Panc1 (cell line): Measurements from ENCODE around the gene ZNF81.

Experiments used
- CTCF ChIP-seq: fragments of 450-650 bp; IDR thresholded peaks from 2 replicates; pipeline ENCODE4 v1.5.1; 2017; ENCODE audit warnings: mild to moderate bottlenecking
- TCF7L2 ChIP-seq: IDR thresholded peaks from 2 replicates; pipeline ENCODE4 v1.6.1; 2011; ENCODE audit warnings: mild to moderate bottlenecking, low read depth, low read length, inconsistent platforms
- TF ChIP-seq, protein P1 (sequence below), 2 experiments: IDR thresholded peaks; 2 replicates each; pipeline ENCODE4 v1.6.1; 2011 to 2012; ENCODE audit warnings: low read depth in 2 of 2, control low read depth in 1 of 2, low read length in 1 of 2, mild to moderate bottlenecking in 1 of 2, moderate library complexity in 1 of 2; ENCODE audit not compliant: insufficient read depth in 1 of 2

DNA sequence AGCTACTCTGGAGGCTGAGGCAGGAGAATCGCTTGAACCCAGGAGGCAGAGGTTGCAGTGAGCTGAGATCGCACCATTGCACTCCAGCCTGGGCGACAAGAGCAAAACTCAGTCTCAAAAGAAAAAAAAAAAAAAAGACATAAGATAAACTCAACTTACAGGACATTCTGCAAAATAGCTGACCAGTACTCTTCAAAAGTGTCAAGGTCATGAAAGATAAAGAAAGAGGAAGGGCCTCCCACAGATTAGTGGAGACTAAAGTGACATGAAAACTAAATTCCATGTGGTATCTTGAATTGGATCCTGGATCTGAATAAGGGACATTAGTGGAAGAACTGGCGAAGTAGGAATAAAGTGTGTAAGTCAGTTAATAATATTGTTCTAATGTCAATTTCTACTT, 103.7 kb downstream of the ZNF81 start:
- TF ChIP-seq CTCF, result no peak
- TF ChIP-seq, protein P1, sequence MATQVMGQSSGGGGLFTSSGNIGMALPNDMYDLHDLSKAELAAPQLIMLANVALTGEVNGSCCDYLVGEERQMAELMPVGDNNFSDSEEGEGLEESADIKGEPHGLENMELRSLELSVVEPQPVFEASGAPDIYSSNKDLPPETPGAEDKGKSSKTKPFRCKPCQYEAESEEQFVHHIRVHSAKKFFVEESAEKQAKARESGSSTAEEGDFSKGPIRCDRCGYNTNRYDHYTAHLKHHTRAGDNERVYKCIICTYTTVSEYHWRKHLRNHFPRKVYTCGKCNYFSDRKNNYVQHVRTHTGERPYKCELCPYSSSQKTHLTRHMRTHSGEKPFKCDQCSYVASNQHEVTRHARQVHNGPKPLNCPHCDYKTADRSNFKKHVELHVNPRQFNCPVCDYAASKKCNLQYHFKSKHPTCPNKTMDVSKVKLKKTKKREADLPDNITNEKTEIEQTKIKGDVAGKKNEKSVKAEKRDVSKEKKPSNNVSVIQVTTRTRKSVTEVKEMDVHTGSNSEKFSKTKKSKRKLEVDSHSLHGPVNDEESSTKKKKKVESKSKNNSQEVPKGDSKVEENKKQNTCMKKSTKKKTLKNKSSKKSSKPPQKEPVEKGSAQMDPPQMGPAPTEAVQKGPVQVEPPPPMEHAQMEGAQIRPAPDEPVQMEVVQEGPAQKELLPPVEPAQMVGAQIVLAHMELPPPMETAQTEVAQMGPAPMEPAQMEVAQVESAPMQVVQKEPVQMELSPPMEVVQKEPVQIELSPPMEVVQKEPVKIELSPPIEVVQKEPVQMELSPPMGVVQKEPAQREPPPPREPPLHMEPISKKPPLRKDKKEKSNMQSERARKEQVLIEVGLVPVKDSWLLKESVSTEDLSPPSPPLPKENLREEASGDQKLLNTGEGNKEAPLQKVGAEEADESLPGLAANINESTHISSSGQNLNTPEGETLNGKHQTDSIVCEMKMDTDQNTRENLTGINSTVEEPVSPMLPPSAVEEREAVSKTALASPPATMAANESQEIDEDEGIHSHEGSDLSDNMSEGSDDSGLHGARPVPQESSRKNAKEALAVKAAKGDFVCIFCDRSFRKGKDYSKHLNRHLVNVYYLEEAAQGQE (IDR thresholded peaks at IDR 0.05; ENCODE audit: insufficient read depth in 1 of 2, low read depth in 2 of 2, low read length in 1 of 2), result no peak
- no peak for TF ChIP-seq TCF7L2
